ENCODE measurements around the gene C16orf54. TPM values are rescaled to one million over a fixed set of nuclear protein-coding genes. Genes with fewer than 3 reads are reported as not detected.
A peak's percentile ranks its signal among the peaks of the same experiment; 100 is the strongest.
"Not testable (repeated sequence)": the region's sequence is repeated elsewhere in the genome, so short reads cannot be mapped to it uniquely, and the experiment has no call there.

The C16orf54 gene
- total RNA-seq, 1 experiment from 2014 or later: 0.84 TPM

GRCh38 chr16:29740630-29741015 lies 5.2 kb downstream of the C16orf54 start:
- not testable (repeated sequence) for DNase-seq (ENCODE audit: low read depth)

GRCh38 chr16:29739927-29740629 lies 5.7 kb downstream of the C16orf54 start:
- not testable (repeated sequence) for DNase-seq (ENCODE audit: low read depth)

- no peak for DNase-seq (ENCODE audit: low read depth)
Measured at GRCh38 chr16:29738514-29738913, 7.3 kb downstream of the C16orf54 start.

- DNase-seq (ENCODE audit: low read depth): no peak
Measured at GRCh38 chr16:29737713-29738112, 8.1 kb downstream of the C16orf54 start.

GRCh38 chr16:29736764-29737163 lies 9.0 kb downstream of the C16orf54 start:
- no peak for DNase-seq (ENCODE audit: low read depth)

- no peak for DNase-seq (ENCODE audit: low read depth)
Measured at GRCh38 chr16:29736112-29736511, 9.7 kb downstream of the C16orf54 start.

GRCh38 chr16:29734786-29735185 lies 11.0 kb downstream of the C16orf54 start:
- no peak for DNase-seq (ENCODE audit: low read depth)

GRCh38 chr16:29731768-29732601 lies 13.8 kb downstream of the C16orf54 start:
- DNase-seq (ENCODE audit: low read depth): not testable (repeated sequence)

GRCh38 chr16:29730649-29731048 lies 15.1 kb downstream of the C16orf54 start:
- no peak for DNase-seq (ENCODE audit: low read depth)

- peak; percentile 66 for DNase-seq (ENCODE audit: low read depth)
Measured at GRCh38 chr16:29729116-29729521, 16.7 kb downstream of the C16orf54 start.

- no peak for DNase-seq (ENCODE audit: low read depth)
Measured at GRCh38 chr16:29727452-29727851, 18.3 kb downstream of the C16orf54 start.

- DNase-seq (ENCODE audit: low read depth): no peak
Measured at GRCh38 chr16:29726845-29727377, 18.9 kb downstream of the C16orf54 start.

GRCh38 chr16:29721167-29721879 lies 24.5 kb downstream of the C16orf54 start:
- peak; percentile 69 for DNase-seq (ENCODE audit: low read depth)

GRCh38 chr16:29720703-29721102 lies 25.1 kb downstream of the C16orf54 start:
- no peak for DNase-seq (ENCODE audit: low read depth)

GRCh38 chr16:29719063-29719462 lies 26.7 kb downstream of the C16orf54 start:
- DNase-seq (ENCODE audit: low read depth): no peak

- no peak for DNase-seq (ENCODE audit: low read depth)
Measured at GRCh38 chr16:29717113-29717512, 28.7 kb downstream of the C16orf54 start.

GRCh38 chr16:29714972-29715371 lies 30.8 kb downstream of the C16orf54 start:
- DNase-seq (ENCODE audit: low read depth): no peak

- no peak for DNase-seq (ENCODE audit: low read depth)
Measured at GRCh38 chr16:29714396-29714795, 31.4 kb downstream of the C16orf54 start.

- DNase-seq (ENCODE audit: low read depth): no peak
Measured at GRCh38 chr16:29712809-29713208, 33.0 kb downstream of the C16orf54 start.

- DNase-seq (ENCODE audit: low read depth): peak; percentile 71
Measured at GRCh38 chr16:29710227-29711219, 35.3 kb downstream of the C16orf54 start.

GRCh38 chr16:29709657-29710056 lies 36.1 kb downstream of the C16orf54 start:
- DNase-seq (ENCODE audit: low read depth): not testable (repeated sequence)

Measured in M059J (cell line).